T-helper 1 cell treated with Interleukin-12 subunit alpha and Interleukin-12 subunit beta and Interleukin-4 antibody, amounts not matched to agents 30 ng/mL and 1 ng/mL, for 36 hours (primary cell): ENCODE measurements around the gene ADAM10. TPM values are rescaled to one million over a fixed set of nuclear protein-coding genes. Genes with fewer than 3 reads are reported as not detected.

Experiments
- intact Hi-C: fragments of 100-400 bp; cut with micrococcal nuclease; formaldehyde crosslinking; loops from one replicate; pipeline ENCODE4 v1.15.1; 2024
- total RNA-seq: library from RNA; stranded (reverse); gene quantifications from 2 replicates; pipeline ENCODE4 v1.2.3, GENCODE V29; 2022

Gene ADAM10
- total RNA-seq, 1 donor from 2014 or later = 173 TPM

GRCh38 chr15:58543664-58544335 is 205.7 kb downstream of the ADAM10 start:
- intact Hi-C loops = loop anchor here (2.0 kb wide), 3 partner anchors 85 to 227 kb away; partner anchors contain the start of genes ADAM10 and MINDY2

- intact Hi-C loops = no loop called here
Observed at GRCh38 chr15:58541410-58542087, 208.0 kb downstream of the ADAM10 start.

- intact Hi-C loops = no loop called here
Observed at GRCh38 chr15:58539548-58539947, 210.0 kb downstream of the ADAM10 start.

GRCh38 chr15:58538901-58539300 is 210.6 kb downstream of the ADAM10 start:
- intact Hi-C loops = no loop called here

Other genes starting within 250 kb of the ADAM10 start
- gene MINDY2, start 21.6 kb upstream of the ADAM10 start, total RNA-seq = 14.8 and 15.8 TPM in 2 replicates
- gene SLTM, start 184.0 kb upstream of the ADAM10 start, total RNA-seq = 136 and 147 TPM in 2 replicates
- gene RNF111, start 238.0 kb upstream of the ADAM10 start, total RNA-seq = 47.0 and 48.2 TPM in 2 replicates